NCI-H2107 treated with DMSO at 0.1 percent for 48 hours (cell line): Measurements from ENCODE around the gene NUMB.
"Not testable (repeated sequence)": the region's sequence is repeated elsewhere in the genome, so short reads cannot be mapped to it uniquely, and the experiment has no call there.

Experiments
- DNase-seq: peaks from one replicate; lab custom pipeline; 2025; ENCODE audit not compliant: unreplicated experiment; lab: John Stamatoyannopoulos, UW

The NUMB gene

GRCh38 chr14:73423092-73423491 is 35.3 kb downstream of the NUMB start:
- not testable (repeated sequence) for DNase-seq

GRCh38 chr14:73422515-73422914 is 35.8 kb downstream of the NUMB start:
- no peak for DNase-seq

- no peak for DNase-seq
These were observed 40.1 kb downstream of the NUMB start for GRCh38 chr14:73418227-73418626.

GRCh38 chr14:73406248-73406647 is 52.1 kb downstream of the NUMB start:
- not testable (repeated sequence) for DNase-seq

GRCh38 chr14:73403181-73403752 is 55.1 kb downstream of the NUMB start:
- DNase-seq: no peak

- no peak for DNase-seq
These were observed 55.8 kb downstream of the NUMB start for GRCh38 chr14:73402579-73402978.

GRCh38 chr14:73397810-73398209 is 60.5 kb downstream of the NUMB start:
- DNase-seq: no peak

GRCh38 chr14:73394317-73394716 is 64.0 kb downstream of the NUMB start:
- DNase-seq: no peak

- DNase-seq: no peak
These were observed 65.0 kb downstream of the NUMB start for GRCh38 chr14:73393375-73393774.

GRCh38 chr14:73392329-73393257 is 65.8 kb downstream of the NUMB start:
- no peak for DNase-seq

GRCh38 chr14:73387860-73388259 is 70.5 kb downstream of the NUMB start:
- not testable (repeated sequence) for DNase-seq

- DNase-seq: no peak
These were observed 72.0 kb downstream of the NUMB start for GRCh38 chr14:73386342-73386741.

GRCh38 chr14:73385021-73385420 is 73.3 kb downstream of the NUMB start:
- not testable (repeated sequence) for DNase-seq

GRCh38 chr14:73383356-73383755 is 75.0 kb downstream of the NUMB start:
- DNase-seq: no peak

GRCh38 chr14:73381380-73382013 is 76.8 kb downstream of the NUMB start:
- DNase-seq: no peak

- DNase-seq: no peak
These were observed 81.8 kb downstream of the NUMB start for GRCh38 chr14:73376585-73376984.

- DNase-seq: no peak
These were observed 82.5 kb downstream of the NUMB start for GRCh38 chr14:73375861-73376260.

- DNase-seq: no peak
These were observed 84.1 kb downstream of the NUMB start for GRCh38 chr14:73374218-73374617.

- DNase-seq: no peak
These were observed 85.8 kb downstream of the NUMB start for GRCh38 chr14:73372529-73372928.

GRCh38 chr14:73370561-73370960 is 87.8 kb downstream of the NUMB start:
- no peak for DNase-seq

- no peak for DNase-seq
These were observed 88.9 kb downstream of the NUMB start for GRCh38 chr14:73369428-73369827.

GRCh38 chr14:73368616-73369015 is 89.7 kb downstream of the NUMB start:
- no peak for DNase-seq
